Measurements from ENCODE around the gene TCEA2.
A peak's percentile ranks its signal among the peaks of the same experiment; 100 is the strongest.

Gene TCEA2

GRCh38 chr20:64080813-64081623, 18.0 kb downstream of the TCEA2 start:
- H3K4me3 ChIP-seq (ENCODE audit: low read depth, low read length), result no peak overlapping the region
- no peak for TF ChIP-seq CTCF (IDR thresholded peaks at IDR 0.05; ENCODE audit: borderline replicate concordance, insufficient read depth, low read depth, low read length)

- H3K4me3 ChIP-seq (ENCODE audit: low read depth, low read length), result no peak overlapping the region
- TF ChIP-seq CTCF (IDR thresholded peaks at IDR 0.05; ENCODE audit: borderline replicate concordance, insufficient read depth, low read depth, low read length), result no peak
These were observed 18.6 kb downstream of the TCEA2 start for GRCh38 chr20:64081624-64081964.

GRCh38 chr20:64082126-64082731, 19.2 kb downstream of the TCEA2 start:
- H3K4me3 ChIP-seq (ENCODE audit: low read depth, low read length), result no peak overlapping the region
- TF ChIP-seq CTCF (IDR thresholded peaks at IDR 0.05; ENCODE audit: borderline replicate concordance, insufficient read depth, low read depth, low read length), result no peak

GRCh38 chr20:64082820-64083377, 19.9 kb downstream of the TCEA2 start:
- H3K4me3 ChIP-seq (ENCODE audit: low read depth, low read length), result no peak overlapping the region
- no peak for TF ChIP-seq CTCF (IDR thresholded peaks at IDR 0.05; ENCODE audit: borderline replicate concordance, insufficient read depth, low read depth, low read length)

- TF ChIP-seq CTCF (IDR thresholded peaks at IDR 0.05; ENCODE audit: borderline replicate concordance, insufficient read depth, low read depth, low read length), result peak; percentile 73
- H3K4me3 ChIP-seq (ENCODE audit: low read depth, low read length), result no peak overlapping the region
These were observed 20.4 kb downstream of the TCEA2 start for GRCh38 chr20:64083378-64083803.

GRCh38 chr20:64083804-64084684, 21.0 kb downstream of the TCEA2 start, which contains the start of gene LKAAEAR1:
Gene LKAAEAR1, minus strand, starts transcription at chr20:64084398. Its CDS starts 179 bp downstream, at chr20:64084219.
- H3K4me3 ChIP-seq (ENCODE audit: low read depth, low read length), result no peak within 1 kb of the TSS
- TF ChIP-seq CTCF (IDR thresholded peaks at IDR 0.05; ENCODE audit: borderline replicate concordance, insufficient read depth, low read depth, low read length), result no peak
